PC-3 (cell line): ENCODE measurements around the gene RRBP1.

ENCODE experiments used
- EZH2 ChIP-seq: fragments of 300-600 bp; sonication (generic); IDR thresholded peaks from one replicate; pipeline ENCODE4 v1.6.1; 2017; ENCODE audit warnings: antibody characterized with exemption, mild to moderate bottlenecking, low read length; ENCODE audit not compliant: unreplicated experiment
- EZH2phosphoT487 ChIP-seq: fragments of 300-600 bp; sonication (generic); IDR thresholded peaks from 2 replicates; pipeline ENCODE4 v1.6.1; 2018; ENCODE audit warnings: mild to moderate bottlenecking, antibody characterized with exemption, low read length, borderline replicate concordance
- TF ChIP-seq, protein P1 (sequence below): fragments of 300-600 bp; sonication (generic); conservative IDR thresholded peaks from 2 replicates; pipeline ENCODE4 v1.5.1; 2017; ENCODE audit warnings: antibody characterized with exemption, low read depth, mild to moderate bottlenecking, low read length

DNA sequence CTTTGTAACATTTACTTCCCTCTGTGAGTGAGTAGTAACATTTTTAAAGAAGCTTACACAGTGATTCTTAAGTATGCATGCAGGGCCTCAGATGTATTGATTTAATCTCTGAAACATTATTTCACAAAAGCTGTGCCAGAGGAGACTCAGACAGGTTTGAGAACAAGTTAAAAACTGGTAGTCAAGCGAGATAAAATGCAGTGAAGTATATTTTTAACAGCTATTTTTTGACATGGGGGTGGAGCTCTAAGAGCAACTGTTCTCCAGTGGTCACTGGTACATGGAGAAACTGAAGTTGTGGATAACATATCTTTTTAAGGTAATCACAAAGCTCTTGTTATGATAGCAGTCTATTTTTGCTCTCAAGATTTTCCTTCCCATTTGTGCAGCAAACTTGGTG lies 91.8 kb downstream of the RRBP1 start:
- TF ChIP-seq, protein P1, sequence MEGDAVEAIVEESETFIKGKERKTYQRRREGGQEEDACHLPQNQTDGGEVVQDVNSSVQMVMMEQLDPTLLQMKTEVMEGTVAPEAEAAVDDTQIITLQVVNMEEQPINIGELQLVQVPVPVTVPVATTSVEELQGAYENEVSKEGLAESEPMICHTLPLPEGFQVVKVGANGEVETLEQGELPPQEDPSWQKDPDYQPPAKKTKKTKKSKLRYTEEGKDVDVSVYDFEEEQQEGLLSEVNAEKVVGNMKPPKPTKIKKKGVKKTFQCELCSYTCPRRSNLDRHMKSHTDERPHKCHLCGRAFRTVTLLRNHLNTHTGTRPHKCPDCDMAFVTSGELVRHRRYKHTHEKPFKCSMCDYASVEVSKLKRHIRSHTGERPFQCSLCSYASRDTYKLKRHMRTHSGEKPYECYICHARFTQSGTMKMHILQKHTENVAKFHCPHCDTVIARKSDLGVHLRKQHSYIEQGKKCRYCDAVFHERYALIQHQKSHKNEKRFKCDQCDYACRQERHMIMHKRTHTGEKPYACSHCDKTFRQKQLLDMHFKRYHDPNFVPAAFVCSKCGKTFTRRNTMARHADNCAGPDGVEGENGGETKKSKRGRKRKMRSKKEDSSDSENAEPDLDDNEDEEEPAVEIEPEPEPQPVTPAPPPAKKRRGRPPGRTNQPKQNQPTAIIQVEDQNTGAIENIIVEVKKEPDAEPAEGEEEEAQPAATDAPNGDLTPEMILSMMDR: no peak
- TF ChIP-seq EZH2 (no peak), EZH2phosphoT487 (no peak)
